ENCODE data around the gene DCC. TPM values are rescaled to one million over a fixed set of nuclear protein-coding genes. Genes with fewer than 3 reads are reported as not detected.

DCC gene
- total and polyA plus RNA-seq, 4 donors: 0.16 to 5.3 (median 2.5) TPM

DNA sequence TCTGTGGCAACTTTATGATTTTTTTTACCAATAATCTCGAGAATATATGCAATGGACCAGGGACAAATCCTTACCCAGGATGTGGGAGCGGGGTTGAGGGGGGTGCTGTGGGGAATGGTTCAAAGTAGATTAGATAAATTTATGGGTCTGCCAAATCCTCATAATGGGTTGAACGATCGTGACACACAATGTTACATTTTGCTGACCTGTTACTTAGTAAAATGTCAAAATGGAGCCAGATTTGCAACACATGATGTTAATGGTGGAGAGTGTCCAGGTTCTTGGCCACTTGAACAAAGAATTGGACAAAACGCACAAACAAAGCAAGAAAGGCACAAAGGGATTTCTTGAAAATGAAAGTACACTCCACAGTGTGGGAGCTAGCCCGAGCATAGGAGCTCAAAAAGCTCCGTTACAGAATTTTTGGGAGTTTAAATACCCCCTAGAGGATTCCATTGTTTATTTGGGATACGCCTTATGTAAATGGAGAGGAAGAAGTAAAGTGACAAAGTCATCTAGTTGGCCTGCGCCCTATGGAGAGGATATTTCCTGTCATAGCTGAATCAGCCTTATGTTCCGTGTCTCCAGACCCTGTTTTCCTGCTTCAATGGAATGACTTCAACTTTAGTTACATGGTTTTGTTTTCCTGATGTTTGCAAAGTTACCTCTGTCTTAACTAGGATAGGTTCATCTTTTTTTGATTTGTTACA lies 776.0 kb downstream of the DCC start:
- no peak for ATAC-seq (ENCODE audit: insufficient read depth, low FRiP score)
- Histone ChIP-seq H3K36me3 (ENCODE audit: control insufficient read depth in 4 of 4, insufficient read depth in 4 of 4, low read length in 4 of 4) (no peaks in the 10 kb centered on the region), H3K9ac (ENCODE audit: insufficient read depth in 1 of 2, low read length in 2 of 2) (no peak overlapping the region), H3K4me3 (no peak overlapping the region), H3K27me3 (ENCODE audit: control insufficient read depth in 3 of 3, insufficient read depth in 3 of 3, low read length in 2 of 3) (no peaks in the 10 kb centered on the region), H3K4me1 (ENCODE audit: control insufficient read depth in 5 of 5, insufficient read depth in 5 of 5, low read length in 5 of 5) (no peaks in the 10 kb centered on the region), H3K9me3 (ENCODE audit: control insufficient read depth in 4 of 4, insufficient read depth in 3 of 4, low read length in 3 of 4) (no peaks in the 10 kb centered on the region), H3K27ac (ENCODE audit: low read depth in 1 of 2, low read length in 1 of 2) (no peak overlapping the region)
- DNase-seq: no peak
- WGBS, 2 donors: 75 to 77% methylated on average over 10 of the region's 10 CpGs
- TF ChIP-seq, protein P1, sequence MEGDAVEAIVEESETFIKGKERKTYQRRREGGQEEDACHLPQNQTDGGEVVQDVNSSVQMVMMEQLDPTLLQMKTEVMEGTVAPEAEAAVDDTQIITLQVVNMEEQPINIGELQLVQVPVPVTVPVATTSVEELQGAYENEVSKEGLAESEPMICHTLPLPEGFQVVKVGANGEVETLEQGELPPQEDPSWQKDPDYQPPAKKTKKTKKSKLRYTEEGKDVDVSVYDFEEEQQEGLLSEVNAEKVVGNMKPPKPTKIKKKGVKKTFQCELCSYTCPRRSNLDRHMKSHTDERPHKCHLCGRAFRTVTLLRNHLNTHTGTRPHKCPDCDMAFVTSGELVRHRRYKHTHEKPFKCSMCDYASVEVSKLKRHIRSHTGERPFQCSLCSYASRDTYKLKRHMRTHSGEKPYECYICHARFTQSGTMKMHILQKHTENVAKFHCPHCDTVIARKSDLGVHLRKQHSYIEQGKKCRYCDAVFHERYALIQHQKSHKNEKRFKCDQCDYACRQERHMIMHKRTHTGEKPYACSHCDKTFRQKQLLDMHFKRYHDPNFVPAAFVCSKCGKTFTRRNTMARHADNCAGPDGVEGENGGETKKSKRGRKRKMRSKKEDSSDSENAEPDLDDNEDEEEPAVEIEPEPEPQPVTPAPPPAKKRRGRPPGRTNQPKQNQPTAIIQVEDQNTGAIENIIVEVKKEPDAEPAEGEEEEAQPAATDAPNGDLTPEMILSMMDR (IDR thresholded peaks at IDR 0.05; ENCODE audit: control extremely low read depth, extremely low read depth): no peak

DNA sequence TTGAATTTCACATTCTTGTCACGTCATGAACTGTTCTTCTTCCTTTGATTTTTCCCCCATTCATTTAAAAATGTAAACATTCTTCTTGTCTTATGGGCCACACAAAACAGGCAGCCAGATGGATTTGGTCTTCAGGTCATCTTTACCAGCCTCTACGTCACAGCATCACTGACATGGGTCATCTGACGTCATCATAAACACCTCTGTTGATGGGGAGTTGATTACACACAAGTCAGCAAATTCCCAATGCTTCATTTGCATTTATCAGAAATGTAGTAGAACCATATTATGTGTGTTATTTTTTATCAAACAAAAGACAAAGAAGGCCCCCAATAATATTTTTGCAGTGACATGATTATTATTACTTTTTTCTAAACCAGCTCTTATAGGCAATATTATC lies 777.9 kb downstream of the DCC start:
- Histone ChIP-seq H3K4me3 (no peak overlapping the region), H3K9me3 (ENCODE audit: control insufficient read depth in 4 of 4, insufficient read depth in 3 of 4, low read length in 3 of 4) (no peaks in the 10 kb centered on the region), H3K9ac (ENCODE audit: insufficient read depth in 1 of 2, low read length in 2 of 2) (no peak overlapping the region), H3K36me3 (ENCODE audit: control insufficient read depth in 4 of 4, insufficient read depth in 4 of 4, low read length in 4 of 4) (no peaks in the 10 kb centered on the region), H3K4me1 (ENCODE audit: control insufficient read depth in 5 of 5, insufficient read depth in 5 of 5, low read length in 5 of 5) (no peaks in the 10 kb centered on the region), H3K27ac (ENCODE audit: low read depth in 1 of 2, low read length in 1 of 2) (no peak overlapping the region), H3K27me3 (ENCODE audit: control insufficient read depth in 3 of 3, insufficient read depth in 3 of 3, low read length in 2 of 3) (no peaks in the 10 kb centered on the region)
- ATAC-seq (ENCODE audit: insufficient read depth, low FRiP score): no peak
- 60 to 75% methylated on average over 3 of the region's 3 CpGs for whole genome bisulfite sequencing, 2 donors
- TF ChIP-seq, protein P1 (IDR thresholded peaks at IDR 0.05; ENCODE audit: control extremely low read depth, extremely low read depth): no peak
- no peak for DNase-seq

DNA sequence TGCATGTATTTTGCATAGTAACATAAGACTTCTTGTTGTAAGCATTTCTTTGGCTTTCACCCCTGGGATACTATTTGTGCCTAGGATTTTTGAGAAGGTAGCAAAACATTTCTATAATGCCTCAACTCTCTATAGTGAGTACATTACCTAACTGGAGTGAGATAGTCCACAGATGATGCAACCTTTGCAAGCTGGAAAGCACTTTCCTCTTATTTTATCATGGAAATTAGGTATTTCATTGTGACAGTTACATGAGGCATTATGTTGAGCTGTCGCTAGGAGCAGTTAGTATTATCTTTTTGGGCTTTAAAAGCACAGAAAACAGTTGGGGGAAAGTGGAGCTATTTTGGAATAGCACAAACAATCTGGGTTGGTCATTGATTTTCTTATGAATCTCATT lies 786.2 kb downstream of the DCC start:
- H3K9me3 ChIP-seq (ENCODE audit: control insufficient read depth in 4 of 4, insufficient read depth in 3 of 4, low read length in 3 of 4): no peaks in the 10 kb centered on the region
- DNase-seq (no peak), ATAC-seq (ENCODE audit: insufficient read depth, low FRiP score) (no peak)
- no peak overlapping the region for H3K27ac ChIP-seq (ENCODE audit: low read depth in 1 of 2, low read length in 1 of 2)
- TF ChIP-seq, protein P1 (IDR thresholded peaks at IDR 0.05; ENCODE audit: control extremely low read depth, extremely low read depth): no peak
- H3K36me3 ChIP-seq (ENCODE audit: control insufficient read depth in 4 of 4, insufficient read depth in 4 of 4, low read length in 4 of 4): no peaks in the 10 kb centered on the region
- WGBS, 2 donors: 70 to 88% methylated on average over 1 of the region's 1 CpG
- no peaks in the 10 kb centered on the region for H3K27me3 ChIP-seq (ENCODE audit: control insufficient read depth in 3 of 3, insufficient read depth in 3 of 3, low read length in 2 of 3)
- H3K4me3 ChIP-seq: no peak overlapping the region
- no peak overlapping the region for H3K9ac ChIP-seq (ENCODE audit: insufficient read depth in 1 of 2, low read length in 2 of 2)
- H3K4me1 ChIP-seq (ENCODE audit: control insufficient read depth in 5 of 5, insufficient read depth in 5 of 5, low read length in 5 of 5): no peaks in the 10 kb centered on the region

DNA sequence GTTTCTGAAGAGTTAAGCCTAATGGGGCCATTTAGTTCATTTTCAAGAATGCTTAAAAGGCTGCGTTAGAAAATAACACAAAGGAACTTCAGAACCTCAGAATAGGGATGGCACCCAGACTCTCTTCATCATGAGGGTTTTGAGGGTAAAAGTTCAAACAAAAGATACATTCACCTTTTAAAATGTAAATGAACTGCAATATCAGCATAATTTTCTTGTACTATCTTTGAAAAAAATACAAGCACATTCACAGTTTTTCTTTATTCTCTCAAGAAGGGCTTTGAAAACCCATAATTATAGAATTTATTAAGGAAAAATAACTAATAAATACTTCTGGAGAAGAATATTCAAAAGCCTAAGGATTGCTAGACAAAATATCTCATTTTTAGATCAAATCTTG lies 791.0 kb downstream of the DCC start:
- H3K4me3 ChIP-seq: no peak overlapping the region
- DNase-seq (no peak), ATAC-seq (ENCODE audit: insufficient read depth, low FRiP score) (no peak)
- no peak overlapping the region for H3K27ac ChIP-seq (ENCODE audit: low read depth in 1 of 2, low read length in 1 of 2)
- no peaks in the 10 kb centered on the region for H3K4me1 ChIP-seq (ENCODE audit: control insufficient read depth in 5 of 5, insufficient read depth in 5 of 5, low read length in 5 of 5)
- no peaks in the 10 kb centered on the region for H3K9me3 ChIP-seq (ENCODE audit: control insufficient read depth in 4 of 4, insufficient read depth in 3 of 4, low read length in 3 of 4)
- no peaks in the 10 kb centered on the region for H3K36me3 ChIP-seq (ENCODE audit: control insufficient read depth in 4 of 4, insufficient read depth in 4 of 4, low read length in 4 of 4)
- H3K9ac ChIP-seq (ENCODE audit: insufficient read depth in 1 of 2, low read length in 2 of 2): no peak overlapping the region
- 78 to 88% methylated on average over 1 of the region's 1 CpG for WGBS, 2 donors
- TF ChIP-seq, protein P1 (IDR thresholded peaks at IDR 0.05; ENCODE audit: control extremely low read depth, extremely low read depth): no peak
- no peaks in the 10 kb centered on the region for H3K27me3 ChIP-seq (ENCODE audit: control insufficient read depth in 3 of 3, insufficient read depth in 3 of 3, low read length in 2 of 3)

Measured in lung (tissue), 12 donors.